OCI-LY1 (cell line): ENCODE measurements around the gene NREP.

Experiments used
- EZH2 ChIP-seq: fragments of 200-600 bp; sonication (generic), shearing (Covaris generic); IDR thresholded peaks from 2 replicates; pipeline ENCODE4 v1.8.0; 2017; ENCODE audit warnings: borderline replicate concordance, mixed run types, mild to moderate bottlenecking, antibody characterized with exemption, low read length, moderate library complexity, mixed read lengths
- TF ChIP-seq, protein P1 (sequence below): fragments of 200-600 bp; sonication (generic), shearing (Covaris generic); IDR thresholded peaks from 2 replicates; pipeline ENCODE4 v1.5.1; 2017; ENCODE audit warnings: mild to moderate bottlenecking, antibody characterized with exemption, low read length, moderate library complexity, mixed read lengths

- TF ChIP-seq, protein P1, sequence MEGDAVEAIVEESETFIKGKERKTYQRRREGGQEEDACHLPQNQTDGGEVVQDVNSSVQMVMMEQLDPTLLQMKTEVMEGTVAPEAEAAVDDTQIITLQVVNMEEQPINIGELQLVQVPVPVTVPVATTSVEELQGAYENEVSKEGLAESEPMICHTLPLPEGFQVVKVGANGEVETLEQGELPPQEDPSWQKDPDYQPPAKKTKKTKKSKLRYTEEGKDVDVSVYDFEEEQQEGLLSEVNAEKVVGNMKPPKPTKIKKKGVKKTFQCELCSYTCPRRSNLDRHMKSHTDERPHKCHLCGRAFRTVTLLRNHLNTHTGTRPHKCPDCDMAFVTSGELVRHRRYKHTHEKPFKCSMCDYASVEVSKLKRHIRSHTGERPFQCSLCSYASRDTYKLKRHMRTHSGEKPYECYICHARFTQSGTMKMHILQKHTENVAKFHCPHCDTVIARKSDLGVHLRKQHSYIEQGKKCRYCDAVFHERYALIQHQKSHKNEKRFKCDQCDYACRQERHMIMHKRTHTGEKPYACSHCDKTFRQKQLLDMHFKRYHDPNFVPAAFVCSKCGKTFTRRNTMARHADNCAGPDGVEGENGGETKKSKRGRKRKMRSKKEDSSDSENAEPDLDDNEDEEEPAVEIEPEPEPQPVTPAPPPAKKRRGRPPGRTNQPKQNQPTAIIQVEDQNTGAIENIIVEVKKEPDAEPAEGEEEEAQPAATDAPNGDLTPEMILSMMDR: peak; percentile 45
- TF ChIP-seq EZH2: no peak
These were observed 71.0 kb downstream of the NREP start for GRCh38 chr5:111685969-111686368.
